ENCODE measurements around the gene ZNF330. TPM values are rescaled to one million over a fixed set of nuclear protein-coding genes. Genes with fewer than 3 reads are reported as not detected.

The ZNF330 gene
- total RNA-seq, 1 experiment from 2014 or later: 18.6 TPM

GRCh38 chr4:141254326-141254725, 33.6 kb downstream of the ZNF330 start:
- no peak overlapping the region for H3K27ac Mint-ChIP-seq (ENCODE audit: unreplicated experiment)

GRCh38 chr4:141255016-141255415, 34.3 kb downstream of the ZNF330 start:
- no TSS peak for BruUV-seq (replicated peaks)
- CTCF ChIA-PET: interaction anchor here (0.7 kb wide), 1 partner anchor 499 kb away, joined by 3 read pairs; the partner anchor contains the start of gene TBC1D9
- no peak for DNase-seq
- no peaks in the 10 kb centered on the region for H3K36me3 Mint-ChIP-seq (ENCODE audit: insufficient read depth, unreplicated experiment)
- no peaks in the 10 kb centered on the region for H3K9me3 Mint-ChIP-seq (ENCODE audit: low read depth, unreplicated experiment)
- no peaks in the 10 kb centered on the region for H3K4me1 Mint-ChIP-seq (ENCODE audit: low read depth, unreplicated experiment)
- TF ChIP-seq CTCF (IDR thresholded peaks at IDR 0.05; ENCODE audit: unreplicated experiment): no peak
- H3K27me3 Mint-ChIP-seq (ENCODE audit: unreplicated experiment): no peaks in the 10 kb centered on the region
- H3K4me3 Mint-ChIP-seq (ENCODE audit: low read depth, unreplicated experiment): no peak overlapping the region
- H3K27ac Mint-ChIP-seq (ENCODE audit: unreplicated experiment): no peak overlapping the region
- intact Hi-C loops (cut with micrococcal nuclease; ENCODE audit: unreplicated experiment): no loop called here

More at GRCh38 chr4:141254326-141254725, 33.6 kb downstream of the ZNF330 start:
- no TSS peak for BruUV-seq (replicated peaks)
- H3K4me1 Mint-ChIP-seq (ENCODE audit: low read depth, unreplicated experiment): no peaks in the 10 kb centered on the region
- no peaks in the 10 kb centered on the region for H3K27me3 Mint-ChIP-seq (ENCODE audit: unreplicated experiment)
- no peak for TF ChIP-seq CTCF (IDR thresholded peaks at IDR 0.05; ENCODE audit: unreplicated experiment)
- intact Hi-C loops (cut with micrococcal nuclease; ENCODE audit: unreplicated experiment): no loop called here
- DNase-seq: no peak
- CTCF ChIA-PET: no interaction called here
- H3K4me3 Mint-ChIP-seq (ENCODE audit: low read depth, unreplicated experiment): no peak overlapping the region
- H3K36me3 Mint-ChIP-seq (ENCODE audit: insufficient read depth, unreplicated experiment): no peaks in the 10 kb centered on the region
- H3K9me3 Mint-ChIP-seq (ENCODE audit: low read depth, unreplicated experiment): no peaks in the 10 kb centered on the region

- Mint-ChIP-seq H3K4me3 (ENCODE audit: low read depth, unreplicated experiment) (no peak overlapping the region), H3K4me1 (ENCODE audit: low read depth, unreplicated experiment) (no peaks in the 10 kb centered on the region), H3K9me3 (ENCODE audit: low read depth, unreplicated experiment) (no peaks in the 10 kb centered on the region), H3K36me3 (ENCODE audit: insufficient read depth, unreplicated experiment) (no peaks in the 10 kb centered on the region), H3K27me3 (ENCODE audit: unreplicated experiment) (no peaks in the 10 kb centered on the region), H3K27ac (ENCODE audit: unreplicated experiment) (no peak overlapping the region)
- intact Hi-C loops (cut with micrococcal nuclease; ENCODE audit: unreplicated experiment): no loop called here
- no TSS peak for BruUV-seq (replicated peaks)
- DNase-seq: no peak
- no peak for TF ChIP-seq CTCF (IDR thresholded peaks at IDR 0.05; ENCODE audit: unreplicated experiment)
- CTCF ChIA-PET: no interaction called here
Observed at GRCh38 chr4:141258558-141258957, 37.9 kb downstream of the ZNF330 start.

- TF ChIP-seq CTCF (IDR thresholded peaks at IDR 0.05; ENCODE audit: unreplicated experiment): no peak
- no peaks in the 10 kb centered on the region for H3K27me3 Mint-ChIP-seq (ENCODE audit: unreplicated experiment)
- CTCF ChIA-PET: no interaction called here
Observed at GRCh38 chr4:141275834-141276233, 55.1 kb downstream of the ZNF330 start.

More at GRCh38 chr4:141275834-141276233, 55.1 kb downstream of the ZNF330 start:
- DNase-seq: no peak
- H3K27ac Mint-ChIP-seq (ENCODE audit: unreplicated experiment): no peak overlapping the region
- H3K4me1 Mint-ChIP-seq (ENCODE audit: low read depth, unreplicated experiment): no peaks in the 10 kb centered on the region
- H3K4me3 Mint-ChIP-seq (ENCODE audit: low read depth, unreplicated experiment): no peak overlapping the region
- H3K36me3 Mint-ChIP-seq (ENCODE audit: insufficient read depth, unreplicated experiment): no peaks in the 10 kb centered on the region
- no peaks in the 10 kb centered on the region for H3K9me3 Mint-ChIP-seq (ENCODE audit: low read depth, unreplicated experiment)
- intact Hi-C loops (cut with micrococcal nuclease; ENCODE audit: unreplicated experiment): no loop called here
- no TSS peak for BruUV-seq (replicated peaks)

Data from Calu3 (cell line).